DMS 273 (cell line): ENCODE results near the gene HPS4.
A peak's percentile ranks its signal among the peaks of the same experiment; 100 is the strongest.
"Not testable (repeated sequence)": the region's sequence is repeated elsewhere in the genome, so short reads cannot be mapped to it uniquely, and the experiment has no call there.

ENCODE experiments used
- DNase-seq: peaks from one replicate; lab custom pipeline; 2025; ENCODE audit not compliant: unreplicated experiment; lab: John Stamatoyannopoulos, UW

HPS4 gene

DNA sequence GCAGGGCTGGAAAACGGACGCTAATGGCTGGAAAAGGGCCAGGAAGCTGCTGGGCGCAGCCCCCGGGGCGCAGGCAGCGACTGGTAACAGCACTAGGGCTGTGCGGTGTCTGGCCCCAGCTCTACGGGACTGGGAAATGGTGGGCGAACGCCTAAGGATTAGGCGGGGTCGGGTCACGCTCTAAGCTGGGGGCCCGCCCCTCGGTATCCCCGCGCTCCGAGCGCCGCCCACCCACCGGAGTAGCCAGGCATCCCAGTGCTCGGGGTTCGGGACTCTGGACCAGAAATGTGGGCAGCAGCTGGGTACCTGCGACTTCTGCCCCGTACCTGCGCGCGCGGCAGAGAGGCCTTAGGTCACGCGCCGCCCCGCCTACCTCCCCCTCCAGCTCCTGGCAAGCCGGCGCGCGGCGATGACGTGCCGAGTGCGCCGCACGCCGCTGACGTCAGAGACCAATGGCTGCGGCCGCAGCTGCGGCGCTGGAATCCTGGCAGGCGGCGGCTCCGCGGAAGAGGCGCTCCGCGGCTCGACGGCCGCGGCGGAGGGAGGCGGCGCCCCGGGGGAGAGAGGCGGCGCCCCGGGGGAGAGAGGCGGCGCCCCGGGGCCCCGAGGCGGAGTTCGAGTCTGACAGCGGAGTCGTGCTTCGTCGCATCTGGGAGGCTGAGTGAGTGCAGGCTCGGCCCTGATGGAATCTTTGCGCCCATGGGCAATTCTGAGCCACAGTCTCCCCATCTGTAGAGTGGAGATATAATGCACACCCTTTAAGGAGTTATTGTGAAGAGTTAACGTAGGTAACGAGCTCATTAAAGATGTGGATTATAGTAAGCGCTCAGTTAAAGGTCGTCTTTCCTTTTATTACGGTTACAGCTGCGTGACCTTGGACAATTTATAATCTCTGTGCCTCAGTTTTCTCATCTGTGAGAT, at the start of gene HPS4, which contains the start of gene SRRD:
HPS4 (minus strand) TSS at position 345 of the 921 bp plus-strand sequence. CDS start 2,021 bp downstream, outside the sequence.
SRRD (plus strand) TSS at position 439 of the 921 bp plus-strand sequence; CDS start at position 453, 14 bp downstream.
- peak; percentile 95 for DNase-seq

DNA sequence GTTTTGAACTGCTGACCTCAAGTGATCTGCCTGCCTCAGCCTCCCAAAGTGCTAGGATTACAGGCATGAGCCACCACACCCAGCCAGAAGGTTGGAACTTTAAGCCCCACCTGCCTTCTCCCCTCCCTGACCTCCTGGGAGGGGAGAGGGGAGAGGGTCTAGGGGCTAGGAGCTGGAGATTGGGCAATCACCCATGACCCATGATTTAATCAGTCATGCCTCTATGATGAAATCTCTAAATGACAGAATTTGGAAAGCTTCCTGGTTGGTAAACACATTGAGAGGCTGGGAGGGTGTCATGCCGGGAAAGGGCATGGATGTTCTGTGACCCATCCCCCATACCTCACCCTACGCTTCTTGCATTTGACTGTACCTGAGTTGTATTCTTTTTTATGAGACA, 45.8 kb upstream of the HPS4 start:
- DNase-seq, result no peak

DNA sequence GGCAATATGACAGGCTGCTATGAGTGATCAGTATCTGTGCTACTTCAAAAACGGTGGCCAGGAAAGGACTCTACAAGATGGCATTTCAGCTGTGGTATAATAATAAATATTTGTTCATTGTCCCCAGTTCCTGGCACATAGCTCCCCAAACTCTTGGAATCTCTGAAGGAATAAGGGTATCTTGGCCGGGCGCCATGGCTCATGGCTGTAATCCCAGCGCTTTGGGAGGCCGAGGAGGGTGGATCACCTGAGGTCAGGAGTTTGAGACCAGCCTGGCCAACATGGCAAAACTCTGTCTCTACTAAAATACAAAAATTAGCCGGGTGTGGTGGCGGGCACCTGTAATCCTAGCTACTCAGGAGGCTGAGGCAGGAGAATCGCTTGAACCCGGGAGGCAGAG, 44.9 kb upstream of the HPS4 start:
- DNase-seq, result not testable (repeated sequence)

DNA sequence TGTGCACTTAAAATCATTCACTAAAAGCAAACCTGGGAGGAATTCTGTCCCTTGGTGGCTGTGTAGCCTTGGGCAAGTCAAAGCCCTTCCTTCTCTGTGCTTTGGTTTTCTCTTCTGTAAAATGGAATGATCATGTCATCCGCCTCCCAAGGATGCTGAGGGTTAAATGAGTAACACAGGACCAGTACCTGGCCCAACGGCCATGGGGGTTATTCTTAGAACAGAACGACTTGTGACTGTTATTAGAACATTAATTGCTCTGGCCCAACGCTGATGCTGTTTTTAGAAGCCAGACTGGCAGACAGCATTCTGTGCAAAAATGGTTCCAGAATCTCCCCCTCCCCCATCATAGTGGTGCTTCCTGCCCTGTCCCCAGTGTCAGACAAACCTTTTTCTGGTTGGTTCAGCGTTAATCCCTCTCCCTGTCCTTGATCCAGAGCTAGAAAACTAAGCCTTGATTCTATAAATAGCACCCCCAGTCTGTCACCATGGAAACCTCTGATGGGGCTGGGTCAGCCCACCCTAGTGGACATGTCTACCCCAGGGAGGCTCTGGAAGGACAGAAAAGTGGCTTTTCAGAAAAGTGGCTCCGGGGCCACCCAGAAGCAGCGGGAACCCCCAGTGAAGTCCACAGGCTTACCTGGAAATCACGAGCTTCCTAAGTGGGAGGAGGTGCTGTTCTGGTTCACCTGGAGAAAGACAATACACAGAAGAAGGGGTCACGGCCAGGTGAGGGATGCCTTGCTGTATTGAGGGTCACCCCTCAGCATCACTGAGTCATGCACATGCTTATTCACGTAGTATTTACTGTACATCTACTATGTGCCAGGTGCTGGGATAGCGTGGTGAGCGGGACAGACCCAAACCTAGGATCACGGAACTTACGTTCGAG, 44.2 kb upstream of the HPS4 start:
- DNase-seq, result no peak

DNA sequence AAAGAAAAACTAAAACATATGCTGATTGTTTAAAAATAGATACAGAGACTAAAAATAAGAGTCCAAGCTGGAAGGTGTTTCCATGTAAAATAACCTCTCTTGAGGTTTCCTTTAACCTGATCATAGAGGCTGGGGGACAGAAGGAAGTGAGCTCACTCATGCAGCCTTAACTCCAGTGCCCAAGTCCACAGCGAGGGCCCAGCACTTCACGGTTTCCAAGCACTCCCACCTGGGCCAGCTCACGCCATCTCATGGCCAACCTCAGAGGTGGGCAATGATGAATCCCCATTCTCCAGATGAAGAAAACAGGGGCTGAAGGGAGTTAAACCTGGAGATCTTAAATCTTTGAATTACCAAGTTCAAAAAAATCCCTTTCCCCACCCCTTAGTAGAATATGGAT, 43.6 kb upstream of the HPS4 start:
- no peak for DNase-seq

DNA sequence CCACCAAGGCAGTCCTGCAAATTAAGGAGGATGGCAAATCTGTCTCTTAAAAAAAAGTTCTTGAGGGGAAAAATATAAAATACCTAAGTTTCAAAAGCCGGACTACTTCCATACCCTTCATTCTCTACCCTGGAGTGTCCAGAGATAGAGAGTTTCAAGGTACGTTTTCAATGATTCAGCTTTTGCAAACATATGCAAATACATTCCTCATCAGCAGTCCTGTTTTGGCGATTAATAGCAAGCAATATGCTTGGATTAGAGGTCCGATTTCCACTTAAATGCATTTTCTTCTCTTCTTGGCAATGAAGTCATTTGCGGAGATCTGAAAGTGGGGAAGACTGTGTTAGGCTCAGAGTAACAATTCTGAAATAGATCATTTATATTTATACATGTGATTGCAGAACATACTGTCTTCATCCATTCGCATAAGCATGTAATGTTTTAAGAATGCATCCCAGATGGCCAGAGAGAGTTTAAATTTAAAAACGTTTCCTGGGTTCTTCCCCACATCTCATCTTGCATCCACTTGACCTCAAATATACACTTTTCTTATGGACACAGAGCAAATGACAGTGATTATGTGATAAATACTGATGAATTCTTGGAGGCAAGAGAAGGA, 42.5 kb upstream of the HPS4 start:
- no peak for DNase-seq

DNA sequence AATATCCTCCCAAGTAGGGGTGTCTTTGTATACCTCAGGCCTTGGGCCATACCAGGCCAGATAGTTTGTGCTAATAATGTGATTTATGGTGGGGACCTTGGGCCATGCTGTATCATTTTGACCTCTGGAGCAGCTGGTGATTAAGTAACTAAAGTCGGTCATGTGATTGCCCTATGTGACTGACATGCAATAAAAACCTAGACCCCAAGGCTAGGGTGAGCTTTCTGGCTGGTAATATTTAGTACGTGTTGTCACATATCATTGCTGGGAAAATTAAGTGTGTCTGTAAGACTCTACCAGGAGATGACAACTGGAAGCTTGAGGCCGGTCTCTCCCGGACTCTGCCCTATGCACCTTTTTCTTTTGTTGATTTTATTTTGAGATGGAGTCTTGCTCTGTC, 41.3 kb upstream of the HPS4 start:
- no peak for DNase-seq

DNA sequence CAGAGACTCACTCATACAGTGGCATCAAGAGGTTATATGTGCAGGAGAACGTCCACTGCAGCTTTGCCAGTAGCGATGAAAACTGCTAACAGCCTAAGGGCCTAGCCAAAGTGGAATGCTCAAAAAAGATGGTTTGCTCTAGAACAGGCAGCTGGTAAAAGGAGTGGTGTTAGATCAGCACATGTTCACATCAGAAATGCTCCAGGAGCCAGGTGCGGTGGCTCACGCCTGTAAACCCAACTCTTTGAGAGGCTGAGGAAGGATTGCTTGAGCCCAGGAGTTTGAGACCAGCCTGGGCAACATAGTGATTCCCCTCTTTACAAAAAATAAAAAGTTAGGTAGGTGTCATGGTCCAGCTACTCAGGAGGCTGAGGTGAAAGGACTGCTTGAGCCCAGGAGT, 39.0 kb upstream of the HPS4 start:
- DNase-seq, result no peak

DNA sequence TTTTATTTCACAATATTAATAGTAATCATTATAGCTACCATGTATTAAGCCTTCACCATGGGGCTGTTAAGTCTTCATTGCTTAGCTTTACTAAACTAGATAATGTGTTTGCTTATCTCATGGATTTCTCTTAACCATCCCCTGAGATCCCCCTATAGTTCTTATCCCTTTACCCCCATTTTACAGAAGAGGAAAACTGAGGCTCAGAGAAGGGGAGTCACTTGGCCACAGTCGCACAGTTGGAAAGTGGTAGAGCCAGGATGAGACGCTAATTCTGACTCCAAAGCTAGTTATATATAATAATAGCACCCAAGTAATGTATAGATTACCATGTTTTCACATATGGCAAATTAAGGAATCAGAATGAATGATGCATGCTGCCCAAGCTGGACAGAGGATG, 38.4 kb upstream of the HPS4 start:
- no peak for DNase-seq

DNA sequence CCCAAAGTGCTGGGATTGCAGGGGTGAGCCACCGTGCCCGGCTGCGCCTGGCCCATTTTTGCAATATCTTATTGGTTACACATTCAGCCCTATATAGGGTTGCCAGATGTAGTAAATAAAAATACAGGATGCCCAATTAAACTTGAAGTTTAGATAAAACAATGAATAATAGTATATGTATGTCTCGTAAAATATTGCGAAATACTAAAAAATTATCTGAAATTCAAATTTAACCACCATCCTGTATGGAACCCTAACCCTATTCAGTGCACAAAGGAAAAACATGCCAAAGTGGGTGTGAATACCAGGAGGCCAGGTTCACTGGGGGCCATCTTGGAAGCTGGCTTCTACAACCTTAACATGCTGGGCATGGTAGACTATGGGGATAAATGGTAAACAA, 33.8 kb upstream of the HPS4 start:
- no peak for DNase-seq

DNA sequence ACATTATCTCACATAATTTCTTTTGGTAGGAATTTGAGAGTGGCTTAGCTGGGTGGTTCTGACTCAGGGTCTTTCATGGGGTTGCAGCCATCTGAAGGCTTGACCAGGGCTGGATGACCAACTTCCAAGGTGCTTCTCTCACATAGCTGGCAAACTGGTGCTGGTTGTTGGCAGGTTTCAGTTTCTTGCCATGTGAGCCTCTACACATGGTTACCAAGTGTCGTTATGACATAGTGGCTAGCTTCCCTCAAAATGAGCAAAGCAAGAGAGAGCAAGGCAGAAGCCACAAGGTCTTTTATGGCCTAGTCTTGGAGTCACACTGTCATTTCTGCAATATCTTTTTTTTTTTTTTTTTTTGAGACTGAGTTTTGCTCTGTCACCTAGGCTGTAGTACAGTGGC, 32.9 kb upstream of the HPS4 start:
- no peak for DNase-seq

DNA sequence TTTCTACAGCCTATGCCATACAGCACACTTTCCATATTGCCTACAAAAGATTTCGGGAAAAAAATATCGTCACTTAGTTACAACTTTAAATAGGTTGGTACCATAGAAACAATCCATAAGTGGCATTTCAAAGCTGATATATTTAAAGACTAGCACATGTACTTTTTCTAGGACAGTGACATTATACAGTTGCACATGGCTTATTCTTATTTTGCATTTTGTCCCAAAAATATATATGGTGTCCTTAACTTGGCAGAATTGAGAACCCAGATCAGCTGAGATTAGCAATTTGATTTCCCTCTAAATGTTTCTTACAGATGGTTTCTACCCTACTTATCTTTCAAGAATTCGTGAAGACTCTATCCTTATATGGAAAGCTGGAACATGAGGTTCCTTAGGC, 32.3 kb upstream of the HPS4 start:
- DNase-seq, result no peak

DNA sequence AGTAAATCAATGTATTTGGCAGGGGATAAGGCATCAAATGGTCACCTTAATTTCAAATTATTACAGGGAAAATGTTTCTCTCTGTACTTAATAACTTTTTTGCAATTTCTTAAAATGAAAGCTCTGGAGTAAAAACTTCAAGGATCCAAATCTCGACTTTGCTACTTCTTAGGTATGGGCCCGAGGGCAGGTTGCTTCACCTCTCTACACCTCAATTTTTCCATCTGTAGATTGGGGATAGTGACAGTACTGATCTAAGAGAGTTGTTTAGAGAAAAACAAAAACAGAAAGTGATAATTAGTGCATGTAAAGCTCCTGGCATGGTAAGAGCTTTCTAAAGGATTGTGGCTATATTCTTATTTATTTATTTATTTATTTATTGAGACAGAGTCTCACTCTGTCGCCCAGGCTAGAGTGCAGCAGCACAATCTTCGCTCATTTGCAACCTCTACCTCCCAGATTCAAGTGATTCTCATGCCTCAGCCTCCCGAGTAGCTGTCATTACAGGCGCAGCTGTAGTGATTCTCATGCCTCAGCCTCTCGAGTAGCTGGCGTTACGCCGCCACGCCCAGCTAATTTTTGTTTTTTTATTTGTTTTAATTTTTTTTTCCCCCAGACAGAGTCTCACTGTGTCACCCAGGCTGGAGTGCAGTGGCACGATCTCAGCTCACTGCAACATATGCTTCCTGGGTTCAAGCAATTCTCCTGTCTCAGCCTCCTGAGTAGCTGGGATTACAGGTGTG, 31.0 kb upstream of the HPS4 start:
- DNase-seq, result no peak

DNA sequence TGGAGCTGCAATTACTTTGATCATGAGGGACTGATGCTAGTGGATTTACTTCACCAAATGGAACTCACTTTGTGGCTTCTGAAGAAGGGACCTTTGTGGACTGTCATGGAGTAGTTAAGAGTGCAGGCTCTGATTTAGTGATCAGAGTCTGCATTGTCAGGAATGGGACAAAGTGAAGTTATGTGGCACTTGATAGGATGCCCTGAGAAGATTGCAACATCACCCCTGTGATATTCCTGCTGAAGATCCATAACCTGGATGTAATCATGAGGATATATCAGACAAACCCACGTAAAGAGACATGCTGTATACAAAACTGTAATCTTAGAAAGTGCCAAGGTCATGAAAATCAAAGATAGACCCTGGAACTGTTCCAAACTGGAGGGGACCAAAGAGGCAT, 30.3 kb upstream of the HPS4 start:
- DNase-seq, result no peak

DNA sequence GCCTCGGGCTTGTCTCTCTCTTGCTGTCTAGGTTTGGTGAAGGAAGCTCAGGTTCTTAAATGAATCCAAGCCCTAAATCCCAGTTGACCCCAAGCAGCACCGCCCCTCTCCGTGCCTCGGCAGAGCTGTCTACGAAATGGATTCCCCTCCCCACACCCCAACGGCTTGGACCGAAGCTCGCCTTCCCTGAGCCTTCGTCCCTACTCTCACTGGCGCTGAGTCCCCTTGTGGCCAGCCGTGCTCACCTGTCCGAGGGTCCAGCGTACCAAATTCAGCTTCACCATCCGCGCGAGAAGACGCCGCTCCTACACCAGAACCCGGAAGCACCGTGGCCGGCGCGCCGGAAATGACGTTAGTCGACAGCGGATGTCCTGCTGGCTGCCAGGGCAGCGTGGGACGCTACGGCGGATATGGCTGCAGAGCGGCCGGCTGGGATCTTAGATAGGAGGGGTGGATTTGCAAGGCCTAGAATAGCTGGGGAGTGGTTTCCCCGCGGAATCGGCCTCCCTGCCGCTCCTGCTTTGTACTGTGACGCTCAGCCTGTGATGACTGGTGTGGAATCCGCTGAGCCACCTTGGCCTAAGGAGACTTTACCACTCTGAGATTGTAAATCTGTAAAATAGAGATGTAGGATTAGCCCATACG, 28.7 kb upstream of the HPS4 start, which contains the start of gene TFIP11:
TFIP11 (minus strand) TSS at position 325 of the 645 bp plus-strand sequence. CDS start 2,201 bp downstream, outside the sequence.
- DNase-seq, result peak; percentile 94

DNA sequence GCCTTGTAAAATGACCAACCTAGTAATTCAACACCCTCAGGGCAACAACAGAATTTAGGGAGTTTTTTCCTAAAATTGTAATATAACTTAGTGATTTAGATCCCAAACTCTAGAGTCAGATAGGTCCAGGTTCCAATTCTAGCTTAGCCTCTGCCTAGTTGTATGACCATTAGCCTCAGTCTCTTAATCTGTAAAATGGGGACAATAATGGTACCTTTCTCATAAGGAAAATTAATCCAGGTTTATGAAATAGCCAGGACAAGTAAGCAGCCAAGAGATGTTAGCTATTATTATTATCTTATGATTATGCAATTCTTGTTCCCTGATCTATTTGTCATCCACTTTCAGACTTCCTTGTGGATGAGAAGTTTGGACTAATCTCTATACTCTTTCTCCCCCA, 24.6 kb upstream of the HPS4 start:
- DNase-seq, result no peak

DNA sequence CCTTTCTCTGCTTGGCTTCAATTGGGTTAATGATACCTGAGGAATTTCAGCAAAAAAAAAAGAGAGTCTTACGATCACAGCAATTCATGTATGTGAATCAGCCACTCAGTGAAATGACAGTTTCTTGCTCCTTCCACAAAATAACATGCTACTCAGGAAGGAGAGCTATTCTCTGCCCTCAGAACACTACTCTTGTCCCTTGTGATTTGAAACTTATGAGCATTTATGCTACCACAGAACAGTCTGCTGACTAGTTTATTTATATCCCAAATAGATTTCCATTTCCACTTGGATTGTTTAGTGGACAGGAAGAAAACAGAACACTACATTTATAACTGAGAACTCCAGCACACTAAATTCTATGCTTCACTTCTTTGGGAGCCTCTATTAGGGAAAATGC, 20.2 kb upstream of the HPS4 start:
- DNase-seq, result no peak

DNA sequence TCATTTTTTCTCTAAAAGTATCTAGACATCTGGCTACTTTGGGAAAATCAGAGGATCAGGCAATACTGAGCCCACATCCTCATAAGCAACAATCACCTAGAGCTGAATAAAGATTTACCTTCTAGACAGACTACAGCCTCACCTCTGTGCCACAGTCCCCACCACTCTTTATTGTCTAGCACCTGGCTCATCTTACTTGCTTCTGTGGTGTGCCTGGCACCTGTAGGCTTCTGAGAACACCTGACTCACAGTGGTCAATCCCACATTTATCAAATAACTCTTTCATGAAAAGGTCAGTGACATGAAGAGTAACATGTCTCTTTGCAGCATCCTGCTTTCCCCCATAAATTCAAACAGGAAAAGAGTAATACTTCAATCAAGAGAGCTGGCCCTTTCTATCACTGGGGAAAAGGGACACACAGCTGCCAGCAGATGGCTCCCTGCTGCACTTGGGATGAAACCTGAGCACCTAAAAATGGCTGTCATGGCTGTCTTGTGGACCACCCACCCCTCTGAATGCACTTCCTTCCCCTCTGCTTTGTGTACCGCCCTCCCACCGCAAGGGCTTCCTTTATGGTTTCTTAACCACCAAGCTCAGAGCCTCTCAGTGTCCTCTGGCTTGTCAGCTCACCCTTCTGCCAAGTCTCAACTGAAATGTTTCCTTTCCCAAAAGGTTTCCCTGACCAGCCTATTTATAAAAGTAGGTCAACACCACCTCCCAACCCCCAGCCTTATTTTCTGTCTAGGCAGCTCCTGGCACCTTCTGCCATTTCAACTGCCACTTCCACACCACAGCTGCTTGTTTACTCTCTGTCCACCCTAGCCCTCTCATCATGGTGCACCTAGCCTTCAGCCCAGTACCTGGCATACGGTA, 19.3 kb upstream of the HPS4 start:
- peak; percentile 43 for DNase-seq

DNA sequence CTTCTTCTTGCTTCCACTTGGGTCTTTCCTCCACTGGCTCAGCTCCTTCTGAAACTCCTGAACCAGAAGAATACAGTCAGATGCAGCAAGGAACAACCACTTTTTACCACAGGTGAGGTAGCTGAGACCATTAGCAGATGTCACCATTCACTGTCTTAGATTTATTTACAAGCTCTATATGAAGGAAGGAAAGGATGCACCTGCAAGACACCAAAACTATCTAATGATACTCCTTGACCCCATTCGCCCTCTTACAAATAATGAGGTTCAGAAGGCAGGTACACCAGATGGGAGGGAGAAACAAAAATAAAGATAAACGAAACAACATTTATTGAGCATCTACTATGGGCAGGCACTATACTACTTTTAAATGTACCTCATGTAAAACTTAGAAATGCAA, 18.4 kb upstream of the HPS4 start:
- no peak for DNase-seq
